K562 (cell line): ENCODE results near the gene ELOVL2. TPM values are rescaled to one million over a fixed set of nuclear protein-coding genes. Genes with fewer than 3 reads are reported as not detected.

ENCODE experiments used
- ATAC-seq: fragments of 200-7000 bp; cut with Tn5 transposase; 3 replicates; pipeline ENCODE4 v1.9.1; 2020; ENCODE audit warnings: moderate library complexity
- BruUV-seq: library from RNA; stranded (reverse); fragments of 400-500 nt; replicated peaks from 2 replicates; lab custom pipeline; 2021; lab: Mats Ljungman, UMichigan
- CTCF ChIA-PET: fragments of 300-600 bp; formaldehyde crosslinking; extraction: SDS; loops from one replicate; lab custom pipeline; 2021; ENCODE audit warnings: low intra/inter-chr PET ratio; lab: Yijun Ruan, JAX
- POLR2A ChIA-PET: fragments of 300-600, 350-650 bp; sonication (Branson Sonifier 250); formaldehyde crosslinking; extraction: SDS; loops from one replicate; lab custom pipeline; 2021; ENCODE audit warnings: antibody characterized with exemption, inconsistent platforms; lab: Yijun Ruan, JAX
- DNase-seq, 4 experiments: peaks; one replicate each; pipeline versions ENCODE4 v3.0.0 to v3.0.0-alpha.2; 2011 to 2018; ENCODE audit warnings: low spot score in 3 of 4, mixed read lengths in 3 of 4; ENCODE audit errors: extremely low read depth in 1 of 4
- FAIRE-seq: peaks from 2 replicates; lab custom pipeline; 2011; peaks lifted over from hg19 to GRCh38; lab: Jason Lieb, UNC
- H2AFZ ChIP-seq: 2 replicates; pipeline ENCODE4 v1.6.0; 2011; ENCODE audit warnings: low read depth, low read length, control low read depth, inconsistent platforms
- H3K27ac ChIP-seq: fragments of 200-600 bp; 3 replicates; pipeline ENCODE4 v1.8.0; 2011; ENCODE audit warnings: low read depth, mild to moderate bottlenecking, control low read depth, inconsistent platforms, low read length, moderate library complexity, mixed read lengths; ENCODE audit errors: extremely low read depth
- H3K27me3 ChIP-seq, 2 experiments: fragments of 300-600 bp in 1 of 2; 2 replicates in 1 of 2; 3 replicates in 1 of 2; pipeline versions ENCODE4 v1.6.0 to v1.8.0; 2011; ENCODE audit warnings: inconsistent platforms in 2 of 2, low read length in 2 of 2, mild to moderate bottlenecking in 1 of 2, mixed read lengths in 1 of 2, moderate library complexity in 1 of 2; ENCODE audit not compliant: control insufficient read depth in 2 of 2, insufficient read depth in 2 of 2
- H3K36me3 ChIP-seq: fragments of 300-600 bp; 3 replicates; pipeline ENCODE4 v1.8.0; 2011; ENCODE audit warnings: mild to moderate bottlenecking, low read length, inconsistent platforms; ENCODE audit not compliant: control insufficient read depth, insufficient read depth
- H3K4me1 ChIP-seq, 2 experiments: fragments of 200-600 bp in 1 of 2; replicated peaks in 1 of 2; 2 replicates in 1 of 2; 3 replicates in 1 of 2; pipeline versions ENCODE4 v1.5.1 to v1.8.0; 2011; ENCODE audit warnings: inconsistent platforms in 2 of 2, low read length in 2 of 2, mild to moderate bottlenecking in 1 of 2, mixed read lengths in 1 of 2, moderate library complexity in 1 of 2; ENCODE audit not compliant: control insufficient read depth in 2 of 2, insufficient read depth in 2 of 2
- H3K4me2 ChIP-seq: 2 replicates; pipeline ENCODE4 v1.6.1; 2011; ENCODE audit warnings: low read length, control low read depth, inconsistent platforms, mixed read lengths; ENCODE audit not compliant: insufficient read depth
- H3K4me3 ChIP-seq: fragments of 200-600 bp; sonication (generic), shearing (Covaris generic); 2 replicates; pipeline ENCODE4 v1.5.1; 2016; ENCODE audit warnings: control low read depth, inconsistent platforms
- H3K79me2 ChIP-seq: fragments of 200-600 bp; 3 replicates; pipeline ENCODE4 v1.8.0; 2011; ENCODE audit warnings: low read length, inconsistent platforms; ENCODE audit not compliant: control insufficient read depth, insufficient read depth
- H3K9ac ChIP-seq, 2 experiments: 2 replicates each; pipeline versions ENCODE4 v1.6.0 to v1.6.1; 2011; ENCODE audit warnings: low read depth in 2 of 2, low read length in 2 of 2, control low read depth in 1 of 2, inconsistent platforms in 1 of 2, mild to moderate bottlenecking in 1 of 2, mixed read lengths in 1 of 2; ENCODE audit not compliant: insufficient read depth in 1 of 2
- H3K9me1 ChIP-seq: one replicate; pipeline ENCODE4 v1.6.0; 2011; ENCODE audit warnings: inconsistent platforms, mild to moderate bottlenecking, low read length, moderate library complexity; ENCODE audit not compliant: control insufficient read depth, insufficient read depth
- H3K9me3 ChIP-seq: replicated peaks from 2 replicates; pipeline ENCODE4 v1.5.1; 2011; ENCODE audit warnings: low read depth, low read length, inconsistent platforms; ENCODE audit not compliant: control insufficient read depth, insufficient read depth
- H4K20me1 ChIP-seq: replicated peaks from 2 replicates; pipeline ENCODE4 v1.6.1; 2011; ENCODE audit warnings: low read length, inconsistent platforms, mixed read lengths; ENCODE audit not compliant: control insufficient read depth, insufficient read depth
- EWSR1 ChIP-seq: fragments of 450-650 bp; IDR thresholded peaks from 2 replicates; pipeline ENCODE4 v1.6.1; 2018; ENCODE audit warnings: borderline replicate concordance, mild to moderate bottlenecking, low read depth, moderate library complexity; ENCODE audit not compliant: partially characterized antibody
- IRF1 ChIP-seq: sonication (generic); formaldehyde crosslinking; IDR thresholded peaks from 2 replicates; pipeline ENCODE4 v1.8.0; 2022; ENCODE audit warnings: missing genetic modification reagents, mild to moderate bottlenecking, borderline replicate concordance
- RBM15 ChIP-seq: fragments of 200-400 bp; formaldehyde crosslinking; IDR thresholded peaks from 2 replicates; pipeline ENCODE4 v1.6.1; 2018; ENCODE audit warnings: mild to moderate bottlenecking, low read length, moderate library complexity; ENCODE audit not compliant: insufficient read depth
- RFX1 ChIP-seq: fragments of 450-650 bp; IDR thresholded peaks from 2 replicates; pipeline ENCODE4 v1.6.1; 2016; ENCODE audit warnings: mild to moderate bottlenecking, moderate library complexity
- TCF15 ChIP-seq: fragments of 250-450 bp; sonication (Bioruptor Pico); IDR thresholded peaks from 2 replicates; pipeline ENCODE4 v1.8.0; 2022; ENCODE audit warnings: moderate library complexity, mild to moderate bottlenecking, inconsistent platforms
- ZNF316 ChIP-seq: fragments of 450-650 bp; IDR thresholded peaks from 2 replicates; pipeline ENCODE4 v1.6.1; 2016
- WGBS: fragments of 100-300 bp; shearing (Covaris generic); methylation state at CpG from one replicate; pipeline ENCODE4 v1.1.6; 2016; ENCODE audit warnings: low coverage, mixed read lengths; ENCODE audit not compliant: insufficient coverage; ENCODE audit errors: missing lambda C conversion rate; 5-methylcytosine and 5-hydroxymethylcytosine counted together
- in situ Hi-C: fragments of 300-500 bp; cut with MboI; formaldehyde crosslinking; loops from 4 replicates; pipeline ENCODE4 v1.15.0; 2018; ENCODE audit warnings: inconsistent platforms, mixed read lengths
- intact Hi-C: fragments of 100-400 bp; cut with micrococcal nuclease; formaldehyde crosslinking; loops from 2 replicates; pipeline ENCODE4 v1.14.2; 2022
- polyA plus RNA-seq, 8 experiments: library from polyadenylated mRNA; depleted of rRNA in 4 of 8; stranded (reverse) in 5 of 8; unstranded in 3 of 8; fragments of >200 nt; fragmentation: Nextera tagmentation in 2 of 8; fragmentation: Illumina TruSeq in 1 of 8; extraction: Ambion mirVana in 2 of 8; extraction: Trizol in 1 of 8; gene quantifications; 2 replicates each; pipeline versions ENCODE4 v1.2.1 to v1.2.3, GENCODE V29; 2011 to 2014; ENCODE audit warnings: inconsistent platforms in 1 of 8, missing spikeins in 1 of 8
- total RNA-seq, 7 experiments: library from RNA; depleted of rRNA in 6 of 7; stranded (reverse); fragments of >200 nt in 6 of 7; fragmentation: Illumina TruSeq in 2 of 7; extraction: Trizol in 2 of 7; gene quantifications; 2 replicates each; pipeline versions ENCODE4 v1.2.1 to v1.2.3, GENCODE V29; 2011 to 2021; ENCODE audit warnings: low replicate concordance in 1 of 7

Gene ELOVL2
- total and polyA plus RNA-seq, 9 of the 15 experiments (the other 6 are each of a cell fraction or from before 2014, with no cell fraction given), result 0.05 to 0.96 (median 0.31) TPM

GRCh38 chr6:10961837-10962236, 82.3 kb downstream of the ELOVL2 start (continued):
- TF ChIP-seq TCF15 (CRISPR knock-in tag), result no peak

DNA sequence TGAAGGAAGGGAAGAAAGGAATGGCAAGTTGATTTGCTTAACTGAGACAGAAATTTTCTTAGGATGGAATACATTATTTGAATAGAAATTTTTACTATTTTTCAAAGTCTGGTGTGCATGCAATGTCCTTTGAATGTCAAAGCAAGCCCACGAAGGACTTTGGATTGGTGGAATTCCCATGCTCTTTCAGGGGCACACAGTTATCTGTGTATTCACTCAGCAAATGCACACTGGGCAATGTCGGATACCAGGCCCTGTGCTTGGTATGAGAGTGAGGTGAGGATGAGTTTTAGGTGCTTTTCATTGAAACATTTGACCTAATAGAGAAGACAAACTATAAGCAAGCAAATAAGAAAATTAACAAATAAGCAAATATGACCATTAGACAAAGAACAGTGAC, 83.9 kb downstream of the ELOVL2 start:
- in situ Hi-C loops (loop anchor here (25.0 kb wide), 1 partner anchor 527 kb away; no protein-coding TSS in a partner anchor), intact Hi-C loops (no loop called here)
- peaks cover 29% of the 10 kb centered on the region for H3K36me3 ChIP-seq
- no peaks in the 10 kb centered on the region for H3K9me1 ChIP-seq
- H3K79me2 ChIP-seq, result no peaks in the 10 kb centered on the region
- 65% methylated on average over 2 of the region's 2 CpGs for WGBS
- FAIRE-seq (no peak), ATAC-seq (no peak), DNase-seq (no peak)
- CTCF ChIA-PET, result no interaction called here
- no peak overlapping the region for H3K4me3 ChIP-seq
- TF ChIP-seq RFX1, result no peak
- no peak for TF ChIP-seq IRF1 (CRISPR knock-in tag)
- no peak for TF ChIP-seq ZNF316
- no peak for TF ChIP-seq RBM15
- TF ChIP-seq EWSR1, result no peak
- no TSS peak for BruUV-seq
- no peaks in the 10 kb centered on the region; a peak in 1 of 5 replicates for H3K4me1 ChIP-seq
- no peaks in the 10 kb centered on the region for H4K20me1 ChIP-seq
- no peak overlapping the region for H3K27ac ChIP-seq
- H3K27me3 ChIP-seq, result no peaks in the 10 kb centered on the region
- H3K9ac ChIP-seq, result no peak overlapping the region
- no peak overlapping the region for H2AFZ ChIP-seq
- POLR2A ChIA-PET, result interaction anchor here (1.1 kb wide), 1 partner anchor 12 kb away, joined by 3 read pairs; no protein-coding TSS in a partner anchor
- no peaks in the 10 kb centered on the region for H3K9me3 ChIP-seq
- no peak overlapping the region for H3K4me2 ChIP-seq
